ENCODE measurements around the gene SDF4. TPM values are rescaled to one million over a fixed set of nuclear protein-coding genes. Genes with fewer than 3 reads are reported as not detected.
"Not testable (repeated sequence)": the region's sequence is repeated elsewhere in the genome, so short reads cannot be mapped to it uniquely, and the experiment has no call there.

The SDF4 gene
- polyA plus RNA-seq, 3 donors, result 106 to 141 (median 132) TPM

DNA sequence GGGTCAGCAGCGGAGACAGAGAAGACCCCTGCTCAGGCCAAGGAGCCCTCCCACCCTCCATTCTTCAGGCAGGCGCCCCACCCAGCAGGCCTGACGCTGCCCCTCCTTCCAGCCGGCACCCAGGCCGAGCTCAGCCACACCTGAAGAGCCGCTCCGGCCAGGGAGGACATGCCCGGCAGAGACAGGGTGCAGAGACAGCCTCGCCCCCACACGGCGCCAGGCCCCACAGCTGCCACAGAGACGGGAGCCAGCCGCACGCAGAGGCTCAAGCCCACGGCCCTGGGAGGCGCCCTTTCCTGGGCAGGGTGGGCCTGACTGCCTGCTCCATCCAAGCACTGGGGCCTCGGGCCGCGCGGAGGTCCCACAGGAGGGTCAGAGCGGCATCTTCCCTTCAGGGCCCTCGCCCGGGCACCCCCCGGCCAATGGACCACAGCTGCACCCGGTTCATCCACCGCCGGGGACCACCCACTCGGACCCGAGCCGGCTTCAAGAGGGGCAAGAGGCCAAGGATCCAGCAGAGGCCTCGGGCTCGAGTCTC lies 52.9 kb downstream of the SDF4 start:
- DNase-seq (ENCODE audit: extremely low read depth in 1 of 11, low read depth in 9 of 11, low spot score in 4 of 11), result no peak

DNA sequence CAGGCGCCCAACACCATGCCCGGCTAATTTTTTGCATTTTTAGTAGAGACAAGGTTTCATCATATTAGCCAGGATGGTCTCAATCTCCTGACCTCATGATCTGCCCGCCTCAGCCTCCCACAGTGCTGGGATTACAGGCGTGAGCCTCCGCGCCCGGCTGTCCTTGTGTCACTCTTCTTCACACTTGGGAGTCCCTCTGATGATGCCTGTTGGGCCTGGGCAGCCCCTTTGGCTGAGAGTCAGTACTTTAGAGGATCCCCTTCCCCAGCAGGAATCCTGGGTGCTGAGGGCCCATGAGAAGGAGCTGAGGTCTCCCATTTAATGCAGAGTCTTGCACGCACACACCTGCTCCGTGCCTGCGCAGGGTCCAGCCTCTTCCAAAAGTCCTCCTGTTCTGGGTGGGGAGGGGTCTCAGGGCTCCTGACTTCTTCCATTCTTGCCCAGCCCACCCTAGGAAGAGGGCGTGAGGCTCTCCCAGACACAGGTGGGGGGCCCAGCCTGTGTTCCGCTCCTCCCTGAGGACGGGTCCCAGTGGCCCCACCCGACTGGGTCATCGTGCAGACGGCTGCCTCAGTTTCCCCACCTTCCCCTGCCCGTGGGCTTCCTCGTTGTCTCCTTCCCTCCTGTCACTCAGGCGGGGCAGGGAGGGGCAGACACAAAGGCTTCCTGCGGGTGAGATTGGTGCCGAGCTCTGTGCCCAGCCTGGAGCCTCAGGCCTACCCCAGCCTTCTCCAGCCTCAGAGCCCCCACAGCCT lies 54.2 kb downstream of the SDF4 start:
- DNase-seq (ENCODE audit: extremely low read depth in 1 of 11, low read depth in 9 of 11, low spot score in 4 of 11), result no peak

DNA sequence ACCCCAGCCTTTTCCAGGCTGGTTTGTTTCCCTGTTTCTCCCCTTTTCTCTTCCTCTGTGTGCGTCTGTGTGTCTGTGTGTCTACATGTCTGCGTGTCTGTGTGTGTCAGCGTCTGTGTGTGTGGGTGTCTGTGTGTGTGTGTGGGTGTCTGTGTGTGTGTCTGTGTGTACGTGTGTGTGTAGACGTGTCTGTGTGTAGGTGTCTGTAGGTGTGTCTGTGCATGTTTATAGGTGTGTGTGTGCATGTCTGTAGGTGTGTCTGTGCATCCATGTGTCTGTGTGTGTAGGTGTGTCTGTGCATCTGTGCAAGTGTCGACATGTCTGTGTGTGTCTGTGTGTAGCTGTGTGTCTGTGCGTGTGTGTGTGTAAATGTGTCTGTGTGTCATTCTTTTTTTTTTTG lies 54.9 kb downstream of the SDF4 start:
- no peak for DNase-seq (ENCODE audit: extremely low read depth in 1 of 11, low read depth in 9 of 11, low spot score in 4 of 11)

DNA sequence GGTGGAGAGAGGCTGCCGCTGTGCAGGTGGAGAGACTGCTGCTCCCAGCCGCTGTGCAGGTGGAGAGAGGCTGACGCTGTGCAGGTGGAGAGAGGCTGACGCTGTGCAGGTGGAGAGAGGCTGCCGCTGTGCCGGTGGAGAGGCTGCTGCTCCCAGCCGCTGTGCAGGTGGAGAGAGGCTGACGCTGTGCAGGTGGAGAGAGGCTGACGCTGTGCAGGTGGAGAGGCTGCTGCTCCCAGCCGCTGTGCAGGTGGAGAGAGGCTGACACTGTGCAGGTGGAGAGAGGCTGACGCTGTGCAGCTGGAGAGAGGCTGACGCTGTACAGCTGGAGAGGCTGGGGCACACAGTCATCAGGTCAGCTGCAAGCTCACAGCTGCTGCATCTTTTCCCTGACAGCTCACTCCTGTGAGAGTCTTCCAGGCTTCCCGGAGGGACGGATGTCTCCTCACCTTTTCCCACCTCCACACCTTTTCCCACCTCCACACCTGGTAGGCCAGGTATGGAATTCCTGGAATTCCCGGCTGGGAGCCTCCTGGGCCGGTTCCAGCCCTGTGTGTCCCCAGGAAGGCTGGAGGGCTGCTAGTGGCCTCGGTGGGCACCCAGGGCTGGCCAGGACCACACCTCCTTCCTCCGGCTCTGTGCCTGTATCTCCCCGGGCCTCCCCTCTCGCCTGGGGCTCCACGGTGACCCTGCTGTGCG lies 55.6 kb downstream of the SDF4 start:
- DNase-seq (ENCODE audit: extremely low read depth in 1 of 11, low read depth in 9 of 11, low spot score in 4 of 11), result not testable (repeated sequence)

DNA sequence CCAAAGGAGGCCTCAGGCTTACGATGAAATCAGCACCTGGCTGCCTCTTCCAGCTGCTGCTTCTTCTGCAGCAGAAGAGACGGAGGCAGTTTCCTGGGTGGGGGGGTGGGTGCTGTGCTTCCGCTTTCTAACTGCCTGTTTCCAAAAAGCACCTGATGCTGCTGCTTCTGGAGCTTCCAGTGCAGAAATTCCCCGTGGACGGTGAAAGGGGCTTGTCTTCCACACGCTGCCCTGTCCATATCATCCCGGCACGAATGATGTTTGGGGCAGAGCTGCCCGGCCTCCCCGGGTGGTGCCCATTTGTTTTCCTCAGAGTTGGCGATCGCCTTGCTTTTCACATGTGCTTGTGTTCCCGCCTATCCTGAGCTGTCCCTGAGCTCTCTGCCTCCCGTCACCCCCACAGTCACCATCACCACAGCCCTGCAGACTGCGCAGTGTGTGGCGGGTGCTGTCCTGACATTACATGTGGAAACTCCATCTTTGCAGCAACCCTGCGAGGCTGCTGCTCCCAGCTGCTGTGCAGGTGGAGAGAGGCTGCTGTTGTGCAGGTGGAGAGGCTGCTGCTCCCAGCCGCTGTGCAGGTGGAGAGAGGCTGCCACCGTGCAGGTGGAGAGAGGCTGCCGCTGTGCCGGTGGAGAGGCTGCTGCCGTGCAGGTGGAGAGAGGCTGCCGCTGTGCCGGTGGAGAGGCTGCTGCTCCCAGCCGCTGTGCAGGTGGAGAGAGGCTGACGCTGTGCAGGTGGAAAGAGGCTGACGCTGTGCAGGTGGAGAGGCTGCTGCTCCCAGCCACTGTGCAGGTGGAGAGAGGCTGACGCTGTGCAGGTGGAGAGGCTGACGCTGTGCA lies 56.4 kb downstream of the SDF4 start:
- no peak for DNase-seq (ENCODE audit: extremely low read depth in 1 of 11, low read depth in 9 of 11, low spot score in 4 of 11)

DNA sequence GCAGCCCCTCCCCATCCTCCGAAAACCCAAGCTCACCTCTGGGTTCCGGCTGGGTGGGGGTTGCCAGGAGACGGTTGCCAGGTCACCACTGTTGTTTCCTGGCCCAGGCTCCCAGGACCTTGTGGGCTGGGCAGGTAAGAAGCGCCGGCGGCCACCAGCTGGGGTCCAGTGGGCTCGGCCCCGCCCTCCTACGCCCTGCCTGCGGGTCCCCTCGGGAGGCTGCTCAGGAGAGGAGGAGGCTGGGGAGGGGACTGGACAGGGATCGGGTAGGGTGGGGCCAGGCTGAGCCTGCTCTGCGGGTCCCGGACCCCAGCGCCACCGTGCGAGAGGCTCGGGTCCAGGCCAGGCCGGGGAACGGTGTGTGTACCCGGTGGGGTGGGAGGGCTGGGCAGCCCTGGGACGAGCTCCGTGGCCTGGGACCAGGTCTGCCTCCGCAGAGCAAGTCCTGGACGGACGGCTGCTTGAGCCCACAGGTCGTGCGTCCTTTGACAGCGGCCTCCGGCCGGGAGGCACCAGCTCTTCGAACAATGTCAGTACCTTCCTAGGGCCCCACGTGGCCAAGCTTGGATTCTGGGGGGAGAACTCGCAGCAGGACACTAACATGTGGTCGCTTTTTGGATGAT lies 57.9 kb downstream of the SDF4 start, which contains the start of gene TTLL10:
TSS of gene TTLL10 (plus strand) at position 88 of the 623 bp plus-strand sequence. CDS start 5,336 bp downstream, outside the sequence.
- DNase-seq (ENCODE audit: extremely low read depth in 1 of 11, low read depth in 9 of 11, low spot score in 4 of 11), result peak in 5 of 11 donors; percentile 63 to 76 (median 71)

DNA sequence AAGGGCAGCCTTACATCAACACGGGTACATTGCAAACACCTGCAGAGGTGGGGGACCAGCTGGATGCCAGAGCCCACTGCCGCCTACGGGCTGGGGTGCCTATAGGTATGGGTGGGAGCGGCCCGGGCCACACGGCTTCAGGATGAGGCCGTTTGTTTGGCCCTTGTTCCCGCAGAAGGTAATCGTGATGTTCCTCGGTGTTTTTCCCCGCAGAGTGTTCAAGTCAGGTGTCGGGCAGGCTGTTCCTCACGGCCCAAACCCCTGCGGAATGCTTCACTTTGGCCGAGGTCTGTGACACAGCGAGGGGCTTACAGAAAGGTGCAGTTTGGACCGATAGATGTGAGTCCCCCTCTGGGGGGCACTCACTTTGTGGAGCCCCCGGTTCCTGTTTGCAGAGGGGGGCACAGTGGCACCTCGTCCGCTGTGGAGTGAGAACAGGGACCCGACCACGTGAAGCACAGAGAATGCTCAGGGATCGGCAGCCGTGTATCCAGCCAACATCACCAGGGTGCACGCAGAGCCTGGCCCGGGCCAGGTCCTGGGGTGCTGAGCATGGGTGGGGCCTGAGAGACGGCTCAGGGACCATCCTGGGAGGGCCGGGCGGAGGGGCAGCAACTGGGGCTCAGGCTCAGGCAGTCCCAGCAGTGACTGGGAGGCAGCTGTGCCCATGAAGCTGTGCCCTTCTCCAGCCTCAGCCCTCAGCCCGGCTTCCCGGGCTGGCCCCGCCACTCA lies 58.6 kb downstream of the SDF4 start:
- no peak for DNase-seq (ENCODE audit: extremely low read depth in 1 of 11, low read depth in 9 of 11, low spot score in 4 of 11)

DNA sequence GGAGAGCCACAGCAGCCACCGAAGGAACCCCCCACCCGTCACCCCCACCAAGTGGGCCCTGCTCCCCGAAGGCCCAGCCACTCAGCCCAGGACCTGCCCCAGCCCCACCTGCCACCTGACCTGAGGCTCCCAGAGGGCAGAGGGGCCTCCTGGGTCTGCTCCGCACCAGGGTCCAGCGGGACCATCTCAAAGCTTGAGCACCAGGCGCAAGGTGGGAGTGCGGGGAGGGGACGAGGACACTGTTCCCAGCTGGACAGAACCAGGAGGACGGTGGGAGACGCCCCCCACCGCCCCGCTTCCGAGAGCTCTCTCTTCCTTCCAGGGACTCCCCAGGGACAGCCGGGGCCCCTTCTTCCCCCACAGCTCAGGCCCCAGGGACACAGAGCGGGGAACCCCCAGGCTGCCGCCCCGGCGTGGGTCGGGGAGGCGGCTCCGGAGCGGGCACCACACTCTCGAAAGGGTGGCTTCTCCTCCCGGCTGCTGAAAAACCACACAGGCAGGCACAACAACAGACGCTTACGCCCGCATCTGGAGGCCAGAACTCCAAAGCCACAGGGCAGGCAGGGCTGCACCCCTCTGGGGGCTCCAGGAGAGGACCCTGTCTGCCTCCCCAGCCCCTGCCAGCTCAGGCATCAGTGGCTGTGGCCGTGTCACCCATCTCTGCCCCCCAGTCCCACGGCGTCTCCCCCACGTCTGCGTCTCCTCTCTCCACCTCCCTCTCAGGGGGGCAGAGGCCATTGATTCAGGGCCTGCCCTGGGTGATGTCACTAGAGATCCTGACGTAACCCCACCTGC lies 60.1 kb downstream of the SDF4 start:
- DNase-seq (ENCODE audit: extremely low read depth in 1 of 11, low read depth in 9 of 11, low spot score in 4 of 11), result no peak

DNA sequence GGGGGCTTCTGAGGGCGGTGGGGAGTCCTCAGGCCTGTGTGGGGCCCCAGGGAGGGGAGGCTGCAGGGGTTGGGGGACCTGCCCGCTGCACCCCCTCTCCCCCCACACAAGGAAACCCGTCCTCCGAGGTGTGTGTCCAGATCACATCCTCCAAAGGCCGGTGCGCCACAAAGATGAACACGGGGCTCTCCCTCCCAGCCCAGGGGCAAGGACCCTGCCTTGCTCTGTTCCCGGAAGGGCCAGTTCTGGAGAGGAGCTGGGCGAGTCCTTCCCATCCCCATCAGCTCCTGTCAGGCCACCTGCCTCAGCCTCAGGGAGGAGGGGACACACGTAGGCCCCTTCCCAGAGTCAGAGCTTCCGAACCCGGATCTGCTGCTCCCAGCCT lies 60.6 kb downstream of the SDF4 start:
- DNase-seq (ENCODE audit: extremely low read depth in 1 of 11, low read depth in 9 of 11, low spot score in 4 of 11), result no peak

DNA sequence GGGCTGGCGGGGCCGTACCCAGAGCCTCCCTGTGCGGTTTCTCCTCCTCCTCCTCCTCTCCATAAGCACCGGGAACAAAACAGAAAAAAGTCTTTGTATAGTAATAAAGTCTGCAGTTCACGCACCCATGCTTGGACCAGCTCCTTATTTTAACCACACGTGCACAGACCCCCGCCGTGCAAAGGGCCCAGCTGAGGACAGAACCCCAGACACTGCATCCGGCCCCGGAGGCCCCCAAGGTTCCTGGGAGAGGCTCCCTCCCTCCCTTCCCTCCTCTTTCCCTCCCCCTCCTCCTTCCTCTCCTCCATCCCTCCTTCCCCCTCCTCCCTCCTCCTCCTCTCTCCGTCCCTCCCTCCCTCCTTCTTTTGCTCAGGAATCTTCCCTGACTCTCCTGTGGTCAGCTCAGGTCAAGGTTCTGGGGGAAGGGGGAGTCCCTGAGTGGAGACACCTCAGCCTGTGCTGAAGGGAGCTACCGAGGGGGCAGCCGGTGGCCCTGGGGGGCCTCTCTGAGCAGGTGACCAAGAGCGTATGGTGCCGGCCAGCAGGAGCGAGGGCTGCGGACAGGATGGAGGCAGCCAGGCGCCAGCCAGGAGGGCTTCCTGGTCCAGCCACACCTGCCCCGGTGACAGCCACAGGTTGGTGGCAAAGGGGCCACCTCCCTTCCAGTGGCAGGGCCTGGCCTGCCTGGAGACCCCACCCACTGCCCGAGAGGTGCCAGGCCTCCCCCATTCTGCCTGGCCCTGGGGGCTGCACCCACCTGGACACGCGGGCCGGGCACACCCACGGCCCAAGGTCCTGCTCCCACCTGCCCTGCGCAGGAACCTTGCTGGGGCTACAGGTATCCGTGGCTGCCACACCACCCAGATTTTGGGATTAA lies 61.3 kb downstream of the SDF4 start:
- DNase-seq (ENCODE audit: extremely low read depth in 1 of 11, low read depth in 9 of 11, low spot score in 4 of 11), result no peak

DNA sequence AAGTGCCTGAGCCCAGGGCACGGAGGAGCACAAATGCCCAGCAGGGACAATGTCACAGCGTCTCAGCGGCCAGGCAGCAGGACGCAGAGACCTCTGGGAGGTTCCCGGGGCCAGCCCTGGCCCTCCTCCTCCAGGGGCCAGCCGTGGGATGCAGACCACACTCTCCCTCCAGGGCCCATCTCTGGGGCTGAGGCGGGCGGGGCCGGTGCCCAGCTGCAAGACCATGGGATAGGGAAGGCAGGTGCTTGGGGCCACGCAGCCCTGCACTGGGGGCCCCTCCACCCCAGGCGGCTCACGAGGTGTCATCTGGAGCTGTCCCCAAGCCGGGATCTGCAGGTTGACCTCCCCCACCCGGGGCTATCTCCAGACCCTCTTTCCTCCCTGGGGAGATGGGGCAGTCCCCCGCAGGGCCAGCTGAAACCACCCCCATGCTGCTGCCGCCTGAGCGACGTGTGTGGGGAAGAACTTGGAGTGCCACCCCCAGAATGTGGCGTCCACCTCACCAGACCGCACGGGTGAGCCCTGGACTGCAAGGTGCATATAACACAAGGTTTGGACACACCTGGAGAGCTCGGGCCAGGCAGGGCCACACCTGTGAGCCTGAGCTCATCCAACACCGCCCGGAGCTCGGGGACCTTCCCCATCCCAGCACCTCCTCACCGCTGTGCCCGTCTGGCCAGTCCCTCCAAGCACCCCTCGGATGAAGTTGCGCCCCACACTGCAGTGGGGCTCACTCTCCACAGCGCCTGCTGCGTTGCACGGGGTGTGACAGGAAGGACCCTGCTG lies 62.2 kb downstream of the SDF4 start:
- no peak for DNase-seq (ENCODE audit: extremely low read depth in 1 of 11, low read depth in 9 of 11, low spot score in 4 of 11)

DNA sequence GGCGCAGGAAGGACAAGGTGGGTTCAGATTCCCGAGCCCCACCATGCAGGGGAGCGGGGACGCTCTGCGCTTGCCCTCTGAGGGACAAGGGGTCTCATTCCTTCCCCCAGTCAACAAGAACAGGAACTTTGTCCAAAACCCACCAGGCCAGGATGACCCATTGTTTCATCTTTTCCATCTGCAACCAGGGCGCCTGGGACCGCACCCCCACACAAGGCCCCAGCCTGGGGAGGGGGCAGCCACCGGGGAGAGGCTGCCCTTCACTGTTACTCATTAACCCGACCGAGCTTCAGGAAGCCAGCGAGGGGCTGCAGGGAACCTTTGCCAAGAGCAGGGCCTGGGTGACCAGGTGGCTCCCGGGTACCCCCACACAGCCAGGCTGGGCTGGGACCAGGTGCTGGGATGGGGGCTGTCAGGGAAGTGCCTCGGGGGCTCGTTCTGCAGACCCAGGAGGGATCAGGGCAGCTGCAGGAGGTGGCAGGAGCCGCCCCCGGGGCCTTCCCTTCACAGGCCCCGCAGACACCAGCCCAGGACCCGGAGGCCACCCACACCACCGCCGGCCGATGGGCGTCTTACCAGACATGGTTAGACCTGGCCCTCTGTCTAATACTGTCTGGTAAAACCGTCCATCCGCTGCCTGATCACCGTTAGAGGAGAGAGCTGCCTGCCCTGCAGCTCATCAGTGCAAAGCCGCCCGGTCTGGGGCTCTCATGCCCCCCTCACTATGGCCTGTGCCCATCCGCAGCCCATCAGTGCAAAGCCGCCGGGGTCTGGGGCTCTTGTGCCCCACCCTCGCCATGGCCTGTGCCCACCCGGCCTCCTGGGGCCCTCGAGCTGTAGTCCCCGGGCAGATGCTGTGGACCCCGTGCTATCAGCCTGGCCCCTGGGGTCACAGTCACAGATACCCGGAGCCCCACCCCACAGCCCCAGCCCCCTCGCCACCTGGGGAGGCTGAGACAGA lies 63.1 kb downstream of the SDF4 start:
- DNase-seq (ENCODE audit: extremely low read depth in 1 of 11, low read depth in 9 of 11, low spot score in 4 of 11), result no peak

DNA sequence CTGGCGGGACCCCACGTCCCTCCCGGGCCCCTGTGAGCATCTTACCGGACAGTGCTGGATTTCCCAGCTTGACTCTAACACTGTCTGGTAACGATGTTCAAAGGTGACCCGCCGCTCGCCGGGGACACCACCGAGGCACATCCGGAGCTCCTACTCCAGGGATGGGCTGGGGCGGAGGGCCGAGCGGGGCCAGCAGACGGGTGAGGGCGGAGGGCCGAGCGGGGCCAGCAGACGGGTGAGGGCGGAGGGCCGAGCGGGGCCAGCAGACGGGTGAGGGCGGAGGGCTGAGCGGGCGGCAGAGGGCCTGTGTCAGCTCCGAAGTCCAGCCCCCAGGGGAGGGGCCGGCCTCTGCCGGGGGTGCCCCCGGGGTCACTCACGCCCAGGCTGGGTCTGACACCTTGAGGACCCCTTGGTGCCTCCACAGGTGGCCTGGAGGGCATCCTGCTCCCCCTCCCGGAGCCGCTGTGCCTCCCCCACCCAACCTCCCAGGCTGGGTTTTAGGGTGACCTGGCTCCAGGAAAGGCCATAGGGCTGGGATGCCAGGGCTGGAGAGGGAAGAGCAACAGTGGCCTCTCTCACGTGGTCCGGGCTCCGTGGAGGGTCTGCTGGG lies 63.9 kb downstream of the SDF4 start:
- no peak for DNase-seq (ENCODE audit: extremely low read depth in 1 of 11, low read depth in 9 of 11, low spot score in 4 of 11)

DNA sequence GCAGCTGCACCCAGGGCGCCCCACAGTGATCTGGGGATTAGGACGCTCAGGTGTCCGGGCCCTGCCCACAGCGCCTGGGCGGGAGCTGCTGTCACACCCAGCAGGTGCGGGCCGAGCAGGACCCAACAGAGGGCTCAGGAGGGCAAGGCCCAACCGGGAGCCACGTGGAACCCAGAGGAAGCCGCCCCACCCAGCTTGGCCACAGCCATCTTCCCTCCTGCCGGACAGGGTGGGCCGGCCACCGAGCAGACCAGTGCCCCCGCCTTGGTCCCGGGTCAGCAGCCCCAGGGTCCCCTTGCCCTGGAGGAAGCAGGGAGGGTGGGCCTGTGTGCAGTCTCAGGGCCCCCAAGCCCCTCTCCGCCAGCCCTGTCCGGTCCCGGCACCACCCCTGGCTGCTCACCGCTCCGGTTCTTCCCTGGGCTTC lies 64.4 kb downstream of the SDF4 start:
- no peak for DNase-seq (ENCODE audit: extremely low read depth in 1 of 11, low read depth in 9 of 11, low spot score in 4 of 11)
